Stimulated activated CD4-positive, alpha-beta T cell treated with anti-CD3 and anti-CD28 coated beads, Interleukin-12 subunit alpha, Interleukin-12 subunit beta, amount 100 ng/mL, for 4 hours (primary cell): ENCODE data around the gene SERPING1.
A peak's percentile ranks its signal among the peaks of the same experiment; 100 is the strongest.

Experiments used
- DNase-seq: peaks from one replicate; pipeline ENCODE4 v3.0.0-alpha.2; 2020

SERPING1 gene

GRCh38 chr11:57597916-57598830 is 688 bp downstream of the SERPING1 start:
- peak; percentile 1 for DNase-seq

GRCh38 chr11:57598831-57599155 is 1.3 kb downstream of the SERPING1 start:
- no peak for DNase-seq

- DNase-seq, result no peak
Observed at GRCh38 chr11:57599381-57599780, 1.9 kb downstream of the SERPING1 start.

- DNase-seq, result no peak
Observed at GRCh38 chr11:57601297-57601696, 3.8 kb downstream of the SERPING1 start.

GRCh38 chr11:57604296-57605027 is 7.0 kb downstream of the SERPING1 start:
- no peak for DNase-seq

GRCh38 chr11:57605028-57605420 is 7.5 kb downstream of the SERPING1 start:
- DNase-seq, result no peak

GRCh38 chr11:57610170-57610569 is 12.7 kb downstream of the SERPING1 start:
- no peak for DNase-seq

GRCh38 chr11:57614234-57614772 is 16.8 kb downstream of the SERPING1 start:
- DNase-seq, result no peak

- no peak for DNase-seq
Observed at GRCh38 chr11:57615308-57615707, 17.8 kb downstream of the SERPING1 start.

- DNase-seq, result no peak
Observed at GRCh38 chr11:57616595-57616994, 19.1 kb downstream of the SERPING1 start.

GRCh38 chr11:57618438-57618837 is 21.0 kb downstream of the SERPING1 start:
- no peak for DNase-seq

GRCh38 chr11:57619331-57619730 is 21.8 kb downstream of the SERPING1 start:
- no peak for DNase-seq

- DNase-seq, result no peak
Observed at GRCh38 chr11:57620467-57620866, 23.0 kb downstream of the SERPING1 start.

- DNase-seq, result no peak
Observed at GRCh38 chr11:57622263-57622662, 24.8 kb downstream of the SERPING1 start.

- DNase-seq, result no peak
Observed at GRCh38 chr11:57624864-57625263, 27.4 kb downstream of the SERPING1 start.

- DNase-seq, result no peak
Observed at GRCh38 chr11:57626895-57627294, 29.4 kb downstream of the SERPING1 start.

- no peak for DNase-seq
Observed at GRCh38 chr11:57630171-57630570, 32.7 kb downstream of the SERPING1 start.

- no peak for DNase-seq
Observed at GRCh38 chr11:57632116-57632515, 34.6 kb downstream of the SERPING1 start.

- DNase-seq, result no peak
Observed at GRCh38 chr11:57633394-57634070, 36.0 kb downstream of the SERPING1 start.

GRCh38 chr11:57634311-57634710 is 36.8 kb downstream of the SERPING1 start:
- DNase-seq, result no peak

GRCh38 chr11:57635246-57635645 is 37.8 kb downstream of the SERPING1 start:
- no peak for DNase-seq

GRCh38 chr11:57637626-57638004 is 40.1 kb downstream of the SERPING1 start:
- no peak for DNase-seq

- no peak for DNase-seq
Observed at GRCh38 chr11:57638005-57638781, 40.7 kb downstream of the SERPING1 start.
